ENCODE measurements around the gene SCN9A. TPM values are rescaled to one million over a fixed set of nuclear protein-coding genes. Genes with fewer than 3 reads are reported as not detected.

SCN9A gene
- total RNA-seq, 2 experiments from 2014 or later: 0.14 to 0.17 TPM

DNA sequence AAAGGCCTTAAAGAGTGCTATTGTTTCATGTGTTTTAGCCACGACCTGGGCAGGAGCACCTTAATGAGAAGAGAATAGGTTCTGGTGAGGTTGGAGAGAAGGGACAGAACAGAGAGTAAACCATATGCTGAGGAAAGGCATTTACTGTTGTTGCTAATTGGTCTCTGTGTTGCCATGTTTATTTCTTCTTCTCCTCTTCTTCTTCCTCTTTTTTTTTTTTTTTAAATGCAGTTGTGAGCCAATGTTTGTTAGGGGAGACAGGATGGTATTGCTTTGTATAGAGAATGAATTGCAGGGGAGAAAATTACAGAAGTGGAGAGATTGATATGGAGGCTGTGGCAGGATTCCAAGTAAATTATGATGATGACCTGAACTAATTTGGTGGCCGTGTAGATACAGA lies 2.6 kb downstream of the SCN9A start:
- Histone ChIP-seq H3K9me3 (ENCODE audit: control insufficient read depth in 1 of 2, insufficient read depth in 1 of 2, low read length in 2 of 2) (peaks cover 0 to 11% of the 10 kb centered on the region in 2 experiments), H3K27me3 (ENCODE audit: control insufficient read depth in 1 of 2, insufficient read depth in 2 of 2, low read length in 2 of 2) (peaks cover 7 to 14% of the 10 kb centered on the region in 2 experiments), H3K36me3 (ENCODE audit: insufficient read depth, low read length) (no peaks in the 10 kb centered on the region), H3K4me1 (ENCODE audit: insufficient read depth, low read length) (peaks cover 5% of the 10 kb centered on the region), H3K4me3 (ENCODE audit: low read length) (no peak overlapping the region), H3K27ac (ENCODE audit: low read depth in 1 of 2, low read length in 2 of 2) (no peak overlapping the region)
- intact Hi-C loops (cut with DNase I, micrococcal nuclease): no loop called here
- Mint-ChIP-seq H3K36me3 (ENCODE audit: low read depth) (no peaks in the 10 kb centered on the region), H3K27me3 (peaks cover 41% of the 10 kb centered on the region), H3K4me1 (ENCODE audit: low read depth) (peaks cover 20% of the 10 kb centered on the region), H3K27ac (no peak overlapping the region), H3K9me3 (no peaks in the 10 kb centered on the region), H3K4me3 (no peak overlapping the region)
- ATAC-seq (ENCODE audit: poor library complexity) (no peak), DNase-seq (no peak)
- CTCF ChIA-PET: no interaction called here
- POLR2A ChIA-PET: no interaction called here
- TF ChIP-seq CTCF (IDR thresholded peaks at IDR 0.05): no peak

- Histone ChIP-seq H3K4me3 (ENCODE audit: low read length) (no peak overlapping the region), H3K36me3 (ENCODE audit: insufficient read depth, low read length) (no peaks in the 10 kb centered on the region), H3K9me3 (ENCODE audit: control insufficient read depth in 1 of 2, insufficient read depth in 1 of 2, low read length in 2 of 2) (peaks cover 0 to 11% of the 10 kb centered on the region in 2 experiments), H3K4me1 (ENCODE audit: insufficient read depth, low read length) (peaks cover 5% of the 10 kb centered on the region), H3K27me3 (ENCODE audit: control insufficient read depth in 1 of 2, insufficient read depth in 2 of 2, low read length in 2 of 2) (peaks cover 7 to 11% of the 10 kb centered on the region in 2 experiments), H3K27ac (ENCODE audit: low read depth in 1 of 2, low read length in 2 of 2) (no peak overlapping the region)
- DNase-seq: no peak
- ATAC-seq (ENCODE audit: poor library complexity): no peak
- no peak for TF ChIP-seq CTCF (IDR thresholded peaks at IDR 0.05)
- peaks cover 20% of the 10 kb centered on the region for H3K4me1 Mint-ChIP-seq (ENCODE audit: low read depth)
- H3K27ac Mint-ChIP-seq: no peak overlapping the region
- POLR2A ChIA-PET: no interaction called here
- intact Hi-C loops (cut with DNase I, micrococcal nuclease): no loop called here
- H3K27me3 Mint-ChIP-seq: peaks cover 34% of the 10 kb centered on the region
- no peaks in the 10 kb centered on the region for H3K36me3 Mint-ChIP-seq (ENCODE audit: low read depth)
- CTCF ChIA-PET: no interaction called here
- no peaks in the 10 kb centered on the region for H3K9me3 Mint-ChIP-seq
- no peak overlapping the region for H3K4me3 Mint-ChIP-seq
Measured at GRCh38 chr2:166372046-166372445, 3.7 kb downstream of the SCN9A start.

- ATAC-seq (ENCODE audit: poor library complexity) (no peak), DNase-seq (no peak)
- Mint-ChIP-seq H3K4me1 (ENCODE audit: low read depth) (no peaks in the 10 kb centered on the region), H3K36me3 (ENCODE audit: low read depth) (no peaks in the 10 kb centered on the region), H3K4me3 (no peak overlapping the region), H3K27me3 (no peaks in the 10 kb centered on the region), H3K27ac (no peak overlapping the region), H3K9me3 (no peaks in the 10 kb centered on the region)
- POLR2A ChIA-PET: no interaction called here
- intact Hi-C loops (cut with DNase I, micrococcal nuclease): no loop called here
- CTCF ChIA-PET: no interaction called here
- Histone ChIP-seq H3K9me3 (ENCODE audit: control insufficient read depth in 1 of 2, insufficient read depth in 1 of 2, low read length in 2 of 2) (no peaks in the 10 kb centered on the region), H3K27ac (ENCODE audit: low read depth in 1 of 2, low read length in 2 of 2) (no peak overlapping the region), H3K4me3 (ENCODE audit: low read length) (no peak overlapping the region), H3K27me3 (ENCODE audit: control insufficient read depth in 1 of 2, insufficient read depth in 2 of 2, low read length in 2 of 2) (no peaks in the 10 kb centered on the region), H3K4me1 (ENCODE audit: insufficient read depth, low read length) (no peaks in the 10 kb centered on the region), H3K36me3 (ENCODE audit: insufficient read depth, low read length) (no peaks in the 10 kb centered on the region)
- no peak for TF ChIP-seq CTCF (IDR thresholded peaks at IDR 0.05)
Measured at GRCh38 chr2:166365803-166366420, 9.8 kb downstream of the SCN9A start.

All from CD4-positive, alpha-beta T cell (primary cell).